ENCODE data around the gene CAV1.

DNA sequence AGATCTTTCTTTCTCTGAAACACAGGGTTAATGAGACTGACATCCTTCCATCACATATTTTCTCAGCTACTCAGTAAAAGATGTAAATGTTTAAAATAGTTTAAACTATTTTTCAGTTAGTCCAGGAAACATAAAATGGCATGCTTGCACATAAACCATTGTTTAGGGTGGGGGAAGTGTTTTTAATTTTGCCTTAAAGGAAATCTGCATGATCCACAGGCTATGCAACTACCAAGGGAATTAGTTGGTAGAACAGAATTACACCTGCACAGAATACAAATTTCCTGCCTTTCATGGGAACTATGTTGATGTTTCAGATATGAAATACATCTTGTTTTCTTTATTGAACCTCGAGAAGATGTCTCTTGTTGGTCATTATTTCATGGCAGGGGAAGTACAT is 10.6 kb downstream of the CAV1 start:
- TF ChIP-seq POLR2A (IDR thresholded peaks at IDR 0.05), result no peak
- no peak for TF ChIP-seq CTCF (IDR thresholded peaks at IDR 0.05)
- no peak for TF ChIP-seq POLR2AphosphoS5 (IDR thresholded peaks at IDR 0.05)
